GM19023 (cell line): ENCODE results near the gene CD33.

ENCODE experiments used
- ATAC-seq: cut with Tn5 transposase; IDR thresholded peaks from one replicate; pipeline ENCODE4 v1.9.1; 2021; ENCODE audit warnings: mild to moderate bottlenecking, moderate library complexity; ENCODE audit not compliant: unreplicated experiment

CD33 gene

GRCh38 chr19:51258165-51259160, 33.6 kb downstream of the CD33 start:
- no peak for ATAC-seq

DNA sequence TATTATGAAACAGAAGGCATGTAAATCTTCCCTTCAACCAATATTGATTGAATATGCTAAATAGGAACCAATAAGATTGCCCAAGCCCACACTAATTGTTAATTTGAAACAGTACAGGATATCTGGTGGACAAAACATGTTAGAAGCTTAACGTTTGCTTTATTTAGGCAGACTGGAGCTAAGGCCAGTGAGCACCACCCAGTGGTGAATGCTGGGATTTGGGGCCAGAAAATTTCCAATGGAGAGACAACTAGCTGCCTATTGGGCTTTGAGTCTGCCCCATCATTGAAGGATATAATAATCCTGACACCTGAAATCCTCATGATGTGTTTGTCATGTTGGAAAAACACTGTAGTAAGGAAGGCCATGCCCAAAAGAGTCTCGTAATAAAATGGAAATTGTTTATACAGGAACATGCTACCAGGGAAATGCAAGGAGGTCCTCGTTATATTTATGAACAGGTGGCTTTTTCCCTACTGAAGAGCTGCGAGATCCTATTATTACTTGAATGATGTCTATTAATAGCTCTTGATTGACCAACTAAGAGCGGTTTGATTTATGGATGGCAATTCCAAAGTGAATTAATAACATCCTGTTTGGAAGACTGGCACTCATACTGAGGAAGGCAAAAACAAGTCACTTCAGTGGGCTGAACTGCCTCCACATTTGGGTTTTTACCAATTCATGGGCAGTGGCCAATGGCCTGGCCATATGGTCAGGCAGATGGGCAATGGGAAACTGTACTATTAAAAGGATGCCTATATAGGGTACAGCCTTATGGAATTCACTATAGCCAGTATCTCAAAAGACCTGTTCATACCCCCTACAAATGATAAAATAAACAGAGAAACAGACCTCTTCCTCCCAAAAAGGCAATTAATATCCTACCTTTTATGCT, 34.7 kb downstream of the CD33 start:
- ATAC-seq = no peak

- ATAC-seq = no peak
These were observed 38.9 kb downstream of the CD33 start for GRCh38 chr19:51263808-51264207.

DNA sequence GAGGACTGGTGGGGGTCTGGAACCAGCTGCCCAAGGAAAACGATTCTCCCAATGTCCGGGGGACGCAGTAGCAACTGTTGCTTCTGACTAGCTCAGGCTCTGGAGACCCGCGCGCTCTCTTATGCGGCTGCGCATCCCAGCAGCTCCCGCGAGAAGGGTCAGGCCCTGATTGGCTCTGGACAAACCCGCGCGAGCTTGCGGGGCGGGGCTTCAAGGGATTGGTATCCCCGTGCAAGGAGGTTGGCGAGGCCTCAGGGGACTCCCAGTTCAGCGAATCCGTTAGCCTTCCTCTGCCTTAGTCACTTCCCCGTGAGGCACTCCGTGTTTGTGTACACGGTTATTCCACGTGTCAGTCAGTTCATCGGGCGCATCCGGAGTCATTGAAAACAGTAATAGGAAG, 46.2 kb downstream of the CD33 start:
- no peak for ATAC-seq

DNA sequence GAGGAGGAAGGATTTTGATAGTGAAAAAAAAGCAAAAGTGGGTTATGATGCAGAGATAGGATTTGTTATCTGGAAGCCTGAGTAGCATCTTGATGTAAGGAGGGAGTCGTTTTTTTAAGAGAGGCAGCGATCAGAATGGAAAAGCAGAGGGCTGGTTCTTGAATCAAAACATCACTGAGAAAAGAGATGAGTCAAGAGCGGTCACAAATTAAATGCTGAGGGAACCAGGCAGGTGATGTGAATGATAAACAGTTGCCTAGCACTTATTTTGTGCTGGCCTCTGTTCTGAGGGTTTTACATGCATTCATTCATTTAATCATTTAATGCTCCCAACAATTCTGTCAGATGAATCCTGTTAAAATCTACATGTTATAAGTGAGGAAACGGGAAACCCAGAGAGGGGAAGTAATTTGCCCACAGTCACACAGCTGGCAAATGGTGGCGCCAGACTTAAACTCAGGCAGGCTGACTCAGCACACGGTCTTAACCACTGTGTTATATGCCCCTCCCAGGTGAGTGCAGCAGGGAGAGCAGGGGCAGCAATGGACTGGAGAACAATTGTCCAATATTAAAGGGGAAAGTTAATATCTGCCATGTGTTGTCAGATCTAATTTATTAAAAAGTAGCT, 47.4 kb downstream of the CD33 start:
- no peak for ATAC-seq

GRCh38 chr19:51274049-51274770, 49.3 kb downstream of the CD33 start:
- ATAC-seq = no peak

DNA sequence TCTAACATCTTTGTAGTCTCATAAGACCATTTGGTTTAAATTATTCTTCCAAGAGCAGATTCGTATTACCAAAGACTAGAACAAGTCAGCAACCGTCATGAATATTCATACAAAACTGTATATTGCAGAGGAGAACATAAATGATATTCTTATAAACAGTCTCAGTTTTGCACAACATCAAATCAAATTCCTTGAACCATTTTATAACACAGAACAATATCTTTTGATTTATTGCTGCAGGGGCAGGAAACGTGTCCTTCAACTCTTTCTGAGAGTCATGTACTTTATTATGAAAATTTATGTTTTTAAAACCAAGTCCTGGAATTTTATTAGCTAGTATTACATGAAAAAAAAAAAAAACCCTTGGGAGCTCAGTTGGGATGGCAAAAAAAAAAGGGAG, 52.2 kb downstream of the CD33 start:
- no peak for ATAC-seq

DNA sequence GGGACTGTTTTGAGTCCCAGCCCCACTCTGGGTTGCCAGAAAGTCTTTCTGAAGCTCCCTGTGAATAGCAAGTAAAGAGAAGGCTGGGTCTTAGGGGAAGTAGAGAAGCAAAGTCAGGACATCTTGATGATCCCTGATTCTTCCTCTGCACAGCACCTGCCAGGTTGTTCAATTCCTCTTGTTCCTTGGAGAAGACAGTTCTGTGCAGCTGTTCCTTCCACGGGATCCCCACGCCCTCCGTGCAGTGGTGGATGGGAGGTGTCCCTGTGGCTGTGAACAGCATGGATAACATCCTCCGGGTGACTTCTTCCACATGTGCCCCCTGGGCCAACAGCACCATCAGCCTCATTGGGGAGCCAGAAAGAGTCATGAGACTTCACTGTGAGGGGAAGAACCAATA, 57.5 kb downstream of the CD33 start:
- no peak for ATAC-seq

DNA sequence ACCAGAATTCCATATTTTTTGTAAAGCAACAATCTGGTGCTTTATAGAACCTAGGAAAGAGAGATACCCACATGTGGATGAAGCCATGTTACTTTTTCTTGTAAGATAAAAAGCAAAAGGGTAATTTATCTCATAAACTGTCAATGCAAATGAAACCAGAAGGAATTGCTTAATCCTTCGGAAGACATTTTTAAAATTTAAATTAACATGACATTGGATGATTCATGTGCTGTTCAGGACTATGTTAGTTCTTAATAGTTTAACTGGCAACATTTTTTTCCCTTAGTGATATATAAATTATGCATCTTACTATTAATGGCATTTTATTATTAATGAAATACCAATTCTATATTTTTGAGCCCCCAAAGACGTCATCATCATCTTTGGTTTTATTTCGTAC, 60.8 kb downstream of the CD33 start:
- no peak for ATAC-seq
